ENCODE data around the gene CYB561D1.

The CYB561D1 gene

DNA sequence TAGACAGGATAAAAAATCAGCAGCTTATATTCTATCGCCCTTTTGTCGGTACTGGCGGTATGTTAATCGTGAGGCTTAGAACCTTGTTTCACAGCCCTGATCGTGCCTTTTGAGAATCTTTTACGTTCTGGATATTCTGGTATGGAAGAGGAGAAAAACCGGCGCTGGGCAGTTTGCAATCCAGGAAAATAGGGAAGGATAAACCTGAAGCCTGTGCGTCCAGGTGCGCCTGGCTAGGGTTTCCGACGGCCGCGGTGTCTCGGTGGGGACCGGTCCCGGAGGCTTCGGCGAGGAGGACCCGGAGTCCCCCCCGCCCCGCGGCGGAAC, 27.8 kb upstream of the CYB561D1 start (continued):
- no peak for TF ChIP-seq BCL6B (tag by site-specific recombination; IDR thresholded peaks at IDR 0.05)
- TF ChIP-seq ZNF660 (tag by site-specific recombination; IDR thresholded peaks at IDR 0.05), result no peak
- TF ChIP-seq ZBTB11 (tag by site-specific recombination; conservative IDR thresholded peaks at IDR 0.05; ENCODE audit: low read depth), result peak; percentile 86

DNA sequence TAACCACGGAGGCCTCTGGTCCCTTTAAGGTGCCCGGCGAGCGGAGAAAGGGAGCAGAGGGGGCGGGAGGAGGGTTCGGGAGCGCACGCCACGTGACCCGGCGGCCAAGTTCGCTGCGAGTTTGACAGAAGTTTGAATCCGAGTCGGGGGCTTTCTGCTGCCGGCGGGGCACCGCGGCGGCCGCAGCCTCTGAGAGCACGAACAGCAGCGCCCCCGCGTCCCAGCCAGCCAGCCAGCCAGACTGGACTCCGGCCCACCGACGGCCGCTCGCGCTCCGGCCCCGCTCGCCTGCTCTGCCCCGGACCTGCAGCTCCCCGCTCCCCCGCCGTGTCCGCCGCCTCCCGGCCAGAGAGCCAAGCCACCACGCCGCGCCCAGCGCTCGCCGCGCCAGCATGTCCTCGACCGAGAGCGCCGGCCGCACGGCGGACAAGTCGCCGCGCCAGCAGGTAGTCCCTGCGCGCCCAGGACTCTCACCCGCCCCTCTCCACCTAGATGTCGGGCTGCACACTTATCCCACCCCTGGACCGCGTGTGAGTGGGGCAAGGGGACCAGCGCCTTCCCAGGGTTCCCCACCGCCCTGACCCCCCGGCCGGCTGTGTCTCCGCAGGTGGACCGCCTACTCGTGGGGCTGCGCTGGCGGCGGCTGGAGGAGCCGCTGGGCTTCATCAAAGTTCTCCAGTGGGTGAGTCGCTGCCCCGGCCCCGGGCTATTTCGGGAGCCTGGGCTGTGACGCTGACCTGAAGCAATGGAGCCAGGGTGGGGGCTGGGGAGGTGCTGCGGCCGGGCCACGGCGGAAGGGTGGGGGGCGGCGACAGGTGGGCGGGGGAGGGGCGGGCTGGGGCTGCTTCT, 27.2 kb upstream of the CYB561D1 start, which contains the start of gene SYPL2:
Gene SYPL2, plus strand, starts transcription at position 95 of the 849 bp plus-strand sequence. Its CDS starts 298 bp downstream, at position 393.
- CTCF ChIA-PET, result interaction anchor here (0.6 kb wide), 1 partner anchor 43 kb away, joined by 3 read pairs; no protein-coding TSS in a partner anchor
- no peak within 1 kb of the TSS; the same call in 1 of the 2 replicates for H3K27ac ChIP-seq (ENCODE audit: extremely low read depth, low read depth, low read length)
- TF ChIP-seq SCRT2 (tag by site-specific recombination; IDR thresholded peaks at IDR 0.05) (peak; percentile 38; the same call in 1 of the 2 replicates), KLF9 (tag by site-specific recombination; IDR thresholded peaks at IDR 0.05; ENCODE audit: low read depth) (peak; percentile 26; the same call in 1 of the 2 replicates), ZBTB11 (tag by site-specific recombination; conservative IDR thresholded peaks at IDR 0.05; ENCODE audit: low read depth) (0 out of 2 replicates have a peak, but pooled peaks have one; percentile 12), ZNF677 (tag by site-specific recombination; IDR thresholded peaks at IDR 0.05) (0 out of 2 replicates have a peak, but pooled peaks have one; percentile 16), SP3 (tag by site-specific recombination; IDR thresholded peaks at IDR 0.05) (peak; percentile 41; the same call in 1 of the 2 replicates), ZNF138 (tag by site-specific recombination; IDR thresholded peaks at IDR 0.05; ENCODE audit: borderline replicate concordance) (no peak), ZNF24 (tag by site-specific recombination; IDR thresholded peaks at IDR 0.05) (no peak), GLIS1 (tag by site-specific recombination; IDR thresholded peaks at IDR 0.05) (peak; percentile 75), ZNF426 (tag by site-specific recombination; IDR thresholded peaks at IDR 0.05) (no peak), GLIS2 (tag by site-specific recombination; IDR thresholded peaks at IDR 0.05) (peak; percentile 64; the same call in 1 of the 2 replicates), ZBTB20 (tag by site-specific recombination; IDR thresholded peaks at IDR 0.05) (peak; percentile 54; the same call in 1 of the 2 replicates), EGR2 (tag by site-specific recombination; IDR thresholded peaks at IDR 0.05; ENCODE audit: low read depth) (peak; percentile 40; the same call in 1 of the 2 replicates), ZNF747 (tag by site-specific recombination; IDR thresholded peaks at IDR 0.05) (no peak), BCL11B (tag by site-specific recombination; IDR thresholded peaks at IDR 0.05; ENCODE audit: low read depth) (no peak), MEIS1 (CRISPR knock-in tag; IDR thresholded peaks at IDR 0.05; ENCODE audit: borderline replicate concordance) (no peak)
- TF ChIP-seq, protein P1, sequence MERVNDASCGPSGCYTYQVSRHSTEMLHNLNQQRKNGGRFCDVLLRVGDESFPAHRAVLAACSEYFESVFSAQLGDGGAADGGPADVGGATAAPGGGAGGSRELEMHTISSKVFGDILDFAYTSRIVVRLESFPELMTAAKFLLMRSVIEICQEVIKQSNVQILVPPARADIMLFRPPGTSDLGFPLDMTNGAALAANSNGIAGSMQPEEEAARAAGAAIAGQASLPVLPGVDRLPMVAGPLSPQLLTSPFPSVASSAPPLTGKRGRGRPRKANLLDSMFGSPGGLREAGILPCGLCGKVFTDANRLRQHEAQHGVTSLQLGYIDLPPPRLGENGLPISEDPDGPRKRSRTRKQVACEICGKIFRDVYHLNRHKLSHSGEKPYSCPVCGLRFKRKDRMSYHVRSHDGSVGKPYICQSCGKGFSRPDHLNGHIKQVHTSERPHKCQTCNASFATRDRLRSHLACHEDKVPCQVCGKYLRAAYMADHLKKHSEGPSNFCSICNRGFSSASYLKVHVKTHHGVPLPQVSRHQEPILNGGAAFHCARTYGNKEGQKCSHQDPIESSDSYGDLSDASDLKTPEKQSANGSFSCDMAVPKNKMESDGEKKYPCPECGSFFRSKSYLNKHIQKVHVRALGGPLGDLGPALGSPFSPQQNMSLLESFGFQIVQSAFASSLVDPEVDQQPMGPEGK (tag by site-specific recombination; IDR thresholded peaks at IDR 0.05), result peak; percentile 68
- TF ChIP-seq, protein P2, sequence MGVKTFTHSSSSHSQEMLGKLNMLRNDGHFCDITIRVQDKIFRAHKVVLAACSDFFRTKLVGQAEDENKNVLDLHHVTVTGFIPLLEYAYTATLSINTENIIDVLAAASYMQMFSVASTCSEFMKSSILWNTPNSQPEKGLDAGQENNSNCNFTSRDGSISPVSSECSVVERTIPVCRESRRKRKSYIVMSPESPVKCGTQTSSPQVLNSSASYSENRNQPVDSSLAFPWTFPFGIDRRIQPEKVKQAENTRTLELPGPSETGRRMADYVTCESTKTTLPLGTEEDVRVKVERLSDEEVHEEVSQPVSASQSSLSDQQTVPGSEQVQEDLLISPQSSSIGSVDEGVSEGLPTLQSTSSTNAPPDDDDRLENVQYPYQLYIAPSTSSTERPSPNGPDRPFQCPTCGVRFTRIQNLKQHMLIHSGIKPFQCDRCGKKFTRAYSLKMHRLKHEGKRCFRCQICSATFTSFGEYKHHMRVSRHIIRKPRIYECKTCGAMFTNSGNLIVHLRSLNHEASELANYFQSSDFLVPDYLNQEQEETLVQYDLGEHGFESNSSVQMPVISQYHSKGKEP (tag by site-specific recombination; IDR thresholded peaks at IDR 0.05), result 0 out of 2 replicates have a peak, but pooled peaks have one; percentile 13

More for the DNA sequence above, 27.2 kb upstream of the CYB561D1 start, which contains the start of gene SYPL2:
- Histone ChIP-seq H3K9me3 (ENCODE audit: control insufficient read depth, insufficient read depth, low read depth, low read length) (no peaks in the 10 kb centered on the region), H3K4me1 (ENCODE audit: control insufficient read depth, insufficient read depth, low read length) (no peaks in the 10 kb centered on the region; the same call in 1 of the 2 replicates), H3K36me3 (ENCODE audit: control insufficient read depth in 2 of 2, insufficient read depth in 1 of 2, low read length in 2 of 2) (no peaks in the 10 kb centered on the region), H3K4me3 (ENCODE audit: low read depth, low read length) (peak within 1 kb of the TSS; percentile 47)
- POLR2A ChIA-PET, result interaction anchor here (1.0 kb wide), 1 partner anchor 367 kb away, joined by 4 read pairs; no protein-coding TSS in a partner anchor

Data from HEK293 (cell line).